DOHH2 (cell line): ENCODE data around the gene TEDC2.
A peak's percentile ranks its signal among the peaks of the same experiment; 100 is the strongest.

Experiments used
- H3F3A ChIP-seq: fragments of 200-600 bp; sonication (generic), shearing (Covaris generic); 2 replicates; pipeline ENCODE4 v1.6.0; 2016; ENCODE audit warnings: antibody characterized with exemption, mild to moderate bottlenecking; ENCODE audit not compliant: control insufficient read depth, insufficient read depth
- H3K27ac ChIP-seq: fragments of 200-600 bp; sonication (generic); 2 replicates; pipeline ENCODE4 v1.5.1; 2014; ENCODE audit warnings: low read depth, mild to moderate bottlenecking, low read length, moderate library complexity
- H3K27me3 ChIP-seq: fragments of 200-600 bp; sonication (generic); 2 replicates; pipeline ENCODE4 v1.6.1; 2014; ENCODE audit warnings: mild to moderate bottlenecking, low read length, mixed read lengths; ENCODE audit not compliant: control insufficient read depth
- H3K36me3 ChIP-seq: fragments of 200-600 bp; sonication (generic); 2 replicates; pipeline ENCODE4 v1.6.1; 2014; ENCODE audit warnings: mild to moderate bottlenecking, low read length, moderate library complexity, mixed read lengths; ENCODE audit not compliant: control insufficient read depth
- H3K4me1 ChIP-seq: fragments of 200-600 bp; sonication (generic); 2 replicates; pipeline ENCODE4 v1.6.1; 2014; ENCODE audit warnings: mild to moderate bottlenecking, low read length, mixed read lengths; ENCODE audit not compliant: control insufficient read depth
- H3K4me2 ChIP-seq: fragments of 200-600 bp; sonication (generic); 2 replicates; pipeline ENCODE4 v1.6.0; 2014; ENCODE audit warnings: mild to moderate bottlenecking, low read length, moderate library complexity
- H3K4me3 ChIP-seq: fragments of 200-600 bp; sonication (generic); 2 replicates; pipeline ENCODE4 v1.5.1; 2014; ENCODE audit warnings: mild to moderate bottlenecking, low read length, mixed read lengths
- H3K79me2 ChIP-seq: fragments of 200-600 bp; sonication (generic); 2 replicates; pipeline ENCODE4 v1.6.1; 2014; ENCODE audit warnings: mild to moderate bottlenecking, low read length, mixed read lengths; ENCODE audit not compliant: control insufficient read depth
- H3K9me2 ChIP-seq: fragments of 200-600 bp; sonication (generic); replicated peaks from 2 replicates; pipeline ENCODE4 v1.6.1; 2014; ENCODE audit warnings: mild to moderate bottlenecking, low read length, mixed read lengths; ENCODE audit not compliant: control insufficient read depth
- H3K9me3 ChIP-seq: fragments of 200-600 bp; sonication (generic); 2 replicates; pipeline ENCODE4 v1.6.1; 2014; ENCODE audit warnings: antibody characterized with exemption, low read length, mixed read lengths; ENCODE audit not compliant: control insufficient read depth, insufficient read depth
- H4K20me1 ChIP-seq: fragments of 200-600 bp; sonication (generic); 2 replicates; pipeline ENCODE4 v1.6.0; 2014; ENCODE audit warnings: low read depth, mild to moderate bottlenecking, antibody characterized with exemption, low read length, moderate library complexity; ENCODE audit not compliant: control insufficient read depth, insufficient read depth
- CTCF ChIP-seq: fragments of 200-600 bp; sonication (generic); IDR thresholded peaks from one replicate; pipeline ENCODE4 v1.5.1; 2014; ENCODE audit warnings: antibody characterized with exemption, mild to moderate bottlenecking, low read depth, low read length; ENCODE audit not compliant: poor library complexity, severe bottlenecking
- EZH2phosphoT487 ChIP-seq: fragments of 200-600 bp; sonication (generic); IDR thresholded peaks from 2 replicates; pipeline ENCODE4 v1.6.1; 2017; ENCODE audit warnings: borderline replicate concordance, mild to moderate bottlenecking, antibody characterized with exemption, low read length, moderate library complexity, mixed read lengths

Gene TEDC2

GRCh38 chr16:2484898-2485508, 25.1 kb downstream of the TEDC2 start:
- H3K9me3 ChIP-seq: no peaks in the 10 kb centered on the region

GRCh38 chr16:2485811-2486507, 26.1 kb downstream of the TEDC2 start:
- no peak overlapping the region for H3K4me2 ChIP-seq
- H3K27ac ChIP-seq: no peak overlapping the region
- peaks cover 14% of the 10 kb centered on the region for H3K4me1 ChIP-seq

More at GRCh38 chr16:2484898-2485508, 25.1 kb downstream of the TEDC2 start:
- Histone ChIP-seq H3K79me2 (peaks cover 58% of the 10 kb centered on the region), H3K9me2 (no peaks in the 10 kb centered on the region), H3K27ac (no peak overlapping the region), H4K20me1 (0 out of 2 replicates have a peak, but pooled peaks cover 6% of the 10 kb centered on the region), H3K27me3 (no peaks in the 10 kb centered on the region), H3K4me1 (peaks cover 14% of the 10 kb centered on the region), H3K4me2 (no peak overlapping the region), H3K4me3 (no peak overlapping the region), H3K36me3 (peaks cover 13% of the 10 kb centered on the region), H3F3A (no peaks in the 10 kb centered on the region)
- TF ChIP-seq EZH2phosphoT487 (no peak), CTCF (no peak)

GRCh38 chr16:2486645-2487516, 27.0 kb downstream of the TEDC2 start:
- TF ChIP-seq EZH2phosphoT487 (no peak), CTCF (peak; percentile 19)
- peaks cover 13% of the 10 kb centered on the region for H3K36me3 ChIP-seq
- H3K4me2 ChIP-seq: peak overlapping the region; percentile 40
- H3K9me3 ChIP-seq: no peaks in the 10 kb centered on the region
- H3K9me2 ChIP-seq: no peaks in the 10 kb centered on the region
- no peak overlapping the region for H3K27ac ChIP-seq
- H3F3A ChIP-seq: no peaks in the 10 kb centered on the region
- peaks cover 51% of the 10 kb centered on the region for H3K79me2 ChIP-seq
- H4K20me1 ChIP-seq: 0 out of 2 replicates have a peak, but pooled peaks cover 6% of the 10 kb centered on the region
- no peaks in the 10 kb centered on the region for H3K27me3 ChIP-seq
- peaks cover 14% of the 10 kb centered on the region for H3K4me1 ChIP-seq
- H3K4me3 ChIP-seq: no peak overlapping the region; the same call in 1 of the 2 replicates

More at GRCh38 chr16:2485811-2486507, 26.1 kb downstream of the TEDC2 start:
- H3K79me2 ChIP-seq: peaks cover 56% of the 10 kb centered on the region
- no peak overlapping the region for H3K4me3 ChIP-seq
- peaks cover 13% of the 10 kb centered on the region for H3K36me3 ChIP-seq
- no peaks in the 10 kb centered on the region for H3K27me3 ChIP-seq
- H3K9me2 ChIP-seq: no peaks in the 10 kb centered on the region
- 0 out of 2 replicates have a peak, but pooled peaks cover 6% of the 10 kb centered on the region for H4K20me1 ChIP-seq
- no peak for TF ChIP-seq EZH2phosphoT487
- no peak for TF ChIP-seq CTCF
- no peaks in the 10 kb centered on the region for H3K9me3 ChIP-seq
- H3F3A ChIP-seq: no peaks in the 10 kb centered on the region
